HepG2 (cell line): ENCODE data around the gene PEAK3. TPM values are rescaled to one million over a fixed set of nuclear protein-coding genes. Genes with fewer than 3 reads are reported as not detected.

Experiments used
- AGO1 ChIP-seq: fragments of 200-400 bp; formaldehyde crosslinking; IDR thresholded peaks from 2 replicates; pipeline ENCODE4 v1.6.1; 2017; ENCODE audit warnings: mild to moderate bottlenecking, low read depth, low read length, moderate library complexity; ENCODE audit not compliant: poor library complexity, severe bottlenecking
- FOSL2 ChIP-seq: sonication (generic); formaldehyde crosslinking; IDR thresholded peaks from 2 replicates; pipeline ENCODE4 v1.4.0; 2020; ENCODE audit warnings: missing genetic modification reagents
- GMEB1 ChIP-seq: sonication (generic); formaldehyde crosslinking; IDR thresholded peaks from 2 replicates; pipeline ENCODE4 v1.5.1; 2020; ENCODE audit warnings: missing genetic modification reagents, mild to moderate bottlenecking, borderline replicate concordance
- HDAC2 ChIP-seq: sonication (generic); formaldehyde crosslinking; IDR thresholded peaks from 2 replicates; pipeline ENCODE4 v1.4.0; 2020; ENCODE audit warnings: missing genetic modification reagents
- HNRNPK ChIP-seq: fragments of 200-400 bp; formaldehyde crosslinking; IDR thresholded peaks from 2 replicates; pipeline ENCODE4 v1.6.1; 2018; ENCODE audit warnings: low read length, low read depth, moderate library complexity, mild to moderate bottlenecking; ENCODE audit not compliant: poor library complexity, severe bottlenecking
- IKZF4 ChIP-seq: sonication (generic); formaldehyde crosslinking; IDR thresholded peaks from 2 replicates; pipeline ENCODE4 v1.5.1; 2020; ENCODE audit warnings: borderline replicate concordance, mild to moderate bottlenecking, low read depth, missing genetic modification reagents; ENCODE audit errors: not compliant biosample characterization
- JUNB ChIP-seq: sonication (generic); formaldehyde crosslinking; IDR thresholded peaks from 2 replicates; pipeline ENCODE4 v1.8.0; 2022; ENCODE audit warnings: missing genetic modification reagents, mild to moderate bottlenecking, borderline replicate concordance
- NBN ChIP-seq: fragments of 450-650 bp; conservative IDR thresholded peaks from 2 replicates; pipeline ENCODE4 v1.6.1; 2017
- ONECUT2 ChIP-seq: sonication (generic); formaldehyde crosslinking; IDR thresholded peaks from 2 replicates; pipeline ENCODE4 v1.4.0; 2020; ENCODE audit warnings: missing genetic modification reagents
- RAD21 ChIP-seq: fragments of 450-650 bp; formaldehyde crosslinking; IDR thresholded peaks from 2 replicates; pipeline ENCODE4 v1.5.0; 2020; ENCODE audit warnings: mild to moderate bottlenecking
- RFX3 ChIP-seq: IDR thresholded peaks from 2 replicates; pipeline ENCODE4 v1.6.1; 2016; ENCODE audit warnings: missing biosample characterization, missing genetic modification reagents
- SIN3A ChIP-seq: IDR thresholded peaks from 2 replicates; pipeline ENCODE4 v1.6.1; 2011; ENCODE audit warnings: low read depth, mild to moderate bottlenecking, control low read depth, low read length, borderline replicate concordance
- STAG1 ChIP-seq: sonication (generic); formaldehyde crosslinking; IDR thresholded peaks from 2 replicates; pipeline ENCODE4 v1.4.0; 2020; ENCODE audit warnings: missing genetic modification reagents
- TEF ChIP-seq: sonication (generic); formaldehyde crosslinking; IDR thresholded peaks from 2 replicates; pipeline ENCODE4 v1.5.0; 2020; ENCODE audit warnings: missing genetic modification reagents
- ZC3H4 ChIP-seq: sonication (generic); formaldehyde crosslinking; IDR thresholded peaks from 2 replicates; pipeline ENCODE4 v1.4.0; 2020; ENCODE audit warnings: missing genetic modification reagents, borderline replicate concordance
- ZNF563 ChIP-seq: sonication (generic); formaldehyde crosslinking; IDR thresholded peaks from 2 replicates; pipeline ENCODE4 v1.8.0; 2022; ENCODE audit warnings: mild to moderate bottlenecking, moderate library complexity, missing genetic modification reagents
- ZNF646 ChIP-seq: sonication (generic); formaldehyde crosslinking; IDR thresholded peaks from 2 replicates; pipeline ENCODE4 v1.9.0; 2021; ENCODE audit warnings: mild to moderate bottlenecking, missing genetic modification reagents
- ZNF781 ChIP-seq: sonication (generic); formaldehyde crosslinking; IDR thresholded peaks from 2 replicates; pipeline ENCODE4 v1.5.1; 2020; ENCODE audit warnings: borderline replicate concordance, mild to moderate bottlenecking, missing genetic modification reagents; ENCODE audit errors: not compliant biosample characterization
- ZNF788 ChIP-seq: sonication (generic); formaldehyde crosslinking; IDR thresholded peaks from 2 replicates; pipeline ENCODE4 v1.5.0; 2020; ENCODE audit warnings: mild to moderate bottlenecking, missing genetic modification reagents, borderline replicate concordance
- ZNF883 ChIP-seq: sonication (generic); formaldehyde crosslinking; IDR thresholded peaks from 2 replicates; pipeline ENCODE4 v1.5.1; 2020; ENCODE audit warnings: mild to moderate bottlenecking, missing genetic modification reagents; ENCODE audit errors: not compliant biosample characterization
- polyA plus RNA-seq, 8 experiments: library from polyadenylated mRNA; depleted of rRNA in 3 of 8; stranded (reverse) in 7 of 8; unstranded in 1 of 8; fragments of >200 nt; fragmentation: Illumina TruSeq in 4 of 8; extraction: Trizol in 4 of 8; gene quantifications; 2 replicates each; pipeline versions ENCODE4 v1.2.1 to v1.2.3, GENCODE V29; 2011 to 2016; ENCODE audit warnings: low read depth in 4 of 8, missing spikeins in 1 of 8, mixed read lengths in 1 of 8; ENCODE audit not compliant: insufficient read depth in 1 of 8
- total RNA-seq, 5 experiments: library from RNA; depleted of rRNA; stranded (reverse); fragments of >200 nt; fragmentation: Illumina TruSeq; extraction: Trizol; gene quantifications; 2 replicates each; pipeline ENCODE4 v1.2.3, GENCODE V29; 2016; ENCODE audit warnings: low read depth in 1 of 5

Gene PEAK3
- total and polyA plus RNA-seq, 2 of the 13 experiments (the other 11 are each of a cell fraction or from before 2014, with no cell fraction given), result not detected

- no peak for TF ChIP-seq JUNB
- no peak for TF ChIP-seq GMEB1
- TF ChIP-seq FOSL2 (CRISPR knock-in tag), result no peak
- no peak for TF ChIP-seq HDAC2 (CRISPR knock-in tag)
- TF ChIP-seq IKZF4 (CRISPR knock-in tag), result no peak
- TF ChIP-seq HNRNPK, result no peak
- TF ChIP-seq RAD21 (CRISPR knock-in tag), result 0 out of 2 replicates have a peak, but pooled peaks have one; percentile 34
- no peak for TF ChIP-seq ZNF781 (CRISPR knock-in tag)
- 0 out of 2 replicates have a peak, but pooled peaks have one; percentile 44 for TF ChIP-seq ZC3H4 (CRISPR knock-in tag)
- no peak for TF ChIP-seq ONECUT2 (CRISPR knock-in tag)
- TF ChIP-seq ZNF788 (CRISPR knock-in tag), result no peak
- TF ChIP-seq ZNF646 (CRISPR knock-in tag), result no peak
- TF ChIP-seq ZNF883 (CRISPR knock-in tag), result no peak
- no peak for TF ChIP-seq ZNF563 (CRISPR knock-in tag)
- TF ChIP-seq RFX3 (CRISPR knock-in tag), result no peak
- peak; percentile 88 for TF ChIP-seq AGO1
- no peak for TF ChIP-seq NBN
- TF ChIP-seq SIN3A, result no peak
- peak; percentile 16; the same call in 1 of the 2 replicates for TF ChIP-seq STAG1 (CRISPR knock-in tag)
- no peak for TF ChIP-seq TEF (CRISPR knock-in tag)
These were observed 50.3 kb downstream of the PEAK3 start (continued) for GRCh38 chr19:2231621-2232221.
